ENCODE measurements around the gene TEAD1.
"Not testable (repeated sequence)": the region's sequence is repeated elsewhere in the genome, so short reads cannot be mapped to it uniquely, and the experiment has no call there.

Gene TEAD1

DNA sequence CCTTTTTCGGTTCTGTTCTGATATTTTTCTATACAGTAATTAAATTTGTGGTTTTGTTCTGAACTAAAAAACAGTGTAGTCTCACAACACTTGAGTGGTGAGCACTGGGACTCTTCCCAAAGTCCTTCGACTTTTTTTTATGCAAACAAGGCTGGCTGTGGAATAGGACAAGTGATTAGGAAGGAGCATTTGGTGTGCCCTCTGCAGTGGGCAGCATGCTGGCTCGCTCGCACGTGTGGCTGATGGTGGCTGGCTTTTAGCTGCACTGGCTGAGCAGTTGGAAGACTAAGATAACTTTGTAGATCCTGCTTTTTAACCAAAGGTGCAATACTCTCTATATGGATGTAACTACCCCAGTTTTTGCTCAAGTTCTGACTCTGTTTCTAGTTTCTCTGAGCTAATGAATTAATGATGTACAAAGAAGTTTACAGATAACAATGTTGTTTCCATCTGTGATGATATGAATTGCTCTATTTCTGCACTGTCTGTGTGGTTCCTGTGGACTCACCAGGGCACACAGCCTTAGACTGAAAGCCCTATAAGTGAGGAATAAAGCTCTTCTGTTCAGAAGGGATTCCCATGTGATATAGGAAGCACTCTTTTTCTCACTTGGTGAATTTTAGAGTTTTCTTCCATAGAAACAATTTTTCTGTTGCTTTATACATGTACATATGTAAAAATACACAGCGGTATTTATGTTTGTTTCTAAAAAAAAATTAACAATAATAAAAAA is 191.8 kb downstream of the TEAD1 start:
- TF ChIP-seq, protein P1, sequence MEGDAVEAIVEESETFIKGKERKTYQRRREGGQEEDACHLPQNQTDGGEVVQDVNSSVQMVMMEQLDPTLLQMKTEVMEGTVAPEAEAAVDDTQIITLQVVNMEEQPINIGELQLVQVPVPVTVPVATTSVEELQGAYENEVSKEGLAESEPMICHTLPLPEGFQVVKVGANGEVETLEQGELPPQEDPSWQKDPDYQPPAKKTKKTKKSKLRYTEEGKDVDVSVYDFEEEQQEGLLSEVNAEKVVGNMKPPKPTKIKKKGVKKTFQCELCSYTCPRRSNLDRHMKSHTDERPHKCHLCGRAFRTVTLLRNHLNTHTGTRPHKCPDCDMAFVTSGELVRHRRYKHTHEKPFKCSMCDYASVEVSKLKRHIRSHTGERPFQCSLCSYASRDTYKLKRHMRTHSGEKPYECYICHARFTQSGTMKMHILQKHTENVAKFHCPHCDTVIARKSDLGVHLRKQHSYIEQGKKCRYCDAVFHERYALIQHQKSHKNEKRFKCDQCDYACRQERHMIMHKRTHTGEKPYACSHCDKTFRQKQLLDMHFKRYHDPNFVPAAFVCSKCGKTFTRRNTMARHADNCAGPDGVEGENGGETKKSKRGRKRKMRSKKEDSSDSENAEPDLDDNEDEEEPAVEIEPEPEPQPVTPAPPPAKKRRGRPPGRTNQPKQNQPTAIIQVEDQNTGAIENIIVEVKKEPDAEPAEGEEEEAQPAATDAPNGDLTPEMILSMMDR (IDR thresholded peaks at IDR 0.05): no peak
- no peak for TF ChIP-seq ZFX (IDR thresholded peaks at IDR 0.05; ENCODE audit: borderline replicate concordance)
- H3K27ac ChIP-seq: no peak overlapping the region

- no peak overlapping the region for H3K27ac ChIP-seq
- TF ChIP-seq ZFX (IDR thresholded peaks at IDR 0.05; ENCODE audit: borderline replicate concordance): no peak
- TF ChIP-seq, protein P1 (IDR thresholded peaks at IDR 0.05): no peak
These were observed 193.3 kb downstream of the TEAD1 start for GRCh38 chr11:12867531-12867930.

- no peak overlapping the region for H3K27ac ChIP-seq
- TF ChIP-seq ZFX (IDR thresholded peaks at IDR 0.05; ENCODE audit: borderline replicate concordance): no peak
- TF ChIP-seq, protein P1 (IDR thresholded peaks at IDR 0.05): peak; percentile 19
These were observed 194.3 kb downstream of the TEAD1 start for GRCh38 chr11:12868315-12869073.

GRCh38 chr11:12871241-12871640 is 197.0 kb downstream of the TEAD1 start:
- H3K27ac ChIP-seq: no peak overlapping the region
- TF ChIP-seq ZFX (IDR thresholded peaks at IDR 0.05; ENCODE audit: borderline replicate concordance): no peak
- TF ChIP-seq, protein P1 (IDR thresholded peaks at IDR 0.05): no peak

- no peak overlapping the region for H3K27ac ChIP-seq
- no peak for TF ChIP-seq ZFX (IDR thresholded peaks at IDR 0.05; ENCODE audit: borderline replicate concordance)
- TF ChIP-seq, protein P1 (IDR thresholded peaks at IDR 0.05): no peak
These were observed 197.6 kb downstream of the TEAD1 start for GRCh38 chr11:12871788-12872321.

GRCh38 chr11:12876340-12876739 is 202.1 kb downstream of the TEAD1 start:
- TF ChIP-seq ZFX (IDR thresholded peaks at IDR 0.05; ENCODE audit: borderline replicate concordance): no peak
- TF ChIP-seq, protein P1 (IDR thresholded peaks at IDR 0.05): no peak
- H3K27ac ChIP-seq: no peak overlapping the region

GRCh38 chr11:12876988-12877387 is 202.8 kb downstream of the TEAD1 start:
- TF ChIP-seq ZFX (IDR thresholded peaks at IDR 0.05; ENCODE audit: borderline replicate concordance): no peak
- TF ChIP-seq, protein P1 (IDR thresholded peaks at IDR 0.05): no peak
- H3K27ac ChIP-seq: no peak overlapping the region

DNA sequence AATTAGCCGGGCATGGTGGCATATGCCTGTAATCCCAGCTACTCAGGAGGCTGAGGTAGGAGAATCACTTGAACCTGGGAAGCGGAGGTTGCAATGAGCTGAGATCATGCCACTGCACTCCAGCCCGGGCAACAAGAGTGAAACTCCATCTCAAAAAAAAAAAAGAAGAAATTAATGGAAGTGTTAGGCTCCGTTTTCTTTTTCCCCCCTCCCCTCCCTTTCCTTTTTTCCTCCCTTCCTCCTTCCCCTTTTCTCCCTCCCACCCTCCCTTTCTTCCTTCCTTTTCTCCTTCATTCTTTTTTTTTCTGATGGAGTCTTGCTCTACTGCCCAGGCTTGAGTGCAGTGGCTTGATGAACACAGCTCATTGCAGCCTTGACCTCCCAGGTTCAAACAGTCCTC is 203.3 kb downstream of the TEAD1 start:
- not testable (repeated sequence) for H3K27ac ChIP-seq

Measured in 22Rv1 (cell line).